GM18868 (cell line): ENCODE data around the gene TMEM156.
"Not testable (repeated sequence)": the region's sequence is repeated elsewhere in the genome, so short reads cannot be mapped to it uniquely, and the experiment has no call there.

ENCODE experiments used
- ATAC-seq: cut with Tn5 transposase; IDR thresholded peaks from one replicate; pipeline ENCODE4 v1.9.1; 2021; ENCODE audit warnings: mild to moderate bottlenecking, moderate library complexity; ENCODE audit not compliant: unreplicated experiment

TMEM156 gene

GRCh38 chr4:39044364-39044955 is 12.3 kb upstream of the TMEM156 start:
- ATAC-seq: peak; percentile 77

- ATAC-seq: no peak
These were observed 11.7 kb upstream of the TMEM156 start for GRCh38 chr4:39043861-39044363.

- ATAC-seq: no peak
These were observed 11.1 kb upstream of the TMEM156 start for GRCh38 chr4:39043058-39043860.

GRCh38 chr4:39042366-39042765 is 10.2 kb upstream of the TMEM156 start:
- no peak for ATAC-seq

GRCh38 chr4:39039108-39039507 is 6.9 kb upstream of the TMEM156 start:
- ATAC-seq: no peak

- no peak for ATAC-seq
These were observed 5.7 kb upstream of the TMEM156 start for GRCh38 chr4:39037941-39038340.

GRCh38 chr4:39037491-39037825 is 5.2 kb upstream of the TMEM156 start:
- no peak for ATAC-seq

- ATAC-seq: no peak
These were observed 4.0 kb upstream of the TMEM156 start for GRCh38 chr4:39036172-39036571.

GRCh38 chr4:39031590-39032020 is 604 bp downstream of the TMEM156 start:
- not testable (repeated sequence) for ATAC-seq

GRCh38 chr4:39030725-39031124 is 1.5 kb downstream of the TMEM156 start:
- no peak for ATAC-seq

GRCh38 chr4:39029752-39030694 is 2.2 kb downstream of the TMEM156 start:
- ATAC-seq: peak; percentile 32

- no peak for ATAC-seq
These were observed 6.1 kb downstream of the TMEM156 start for GRCh38 chr4:39026096-39026495.

- no peak for ATAC-seq
These were observed 6.6 kb downstream of the TMEM156 start for GRCh38 chr4:39025552-39026085.

GRCh38 chr4:39024311-39024865 is 7.8 kb downstream of the TMEM156 start:
- ATAC-seq: no peak

GRCh38 chr4:39023059-39023458 is 9.2 kb downstream of the TMEM156 start:
- ATAC-seq: no peak

GRCh38 chr4:39022241-39022640 is 10.0 kb downstream of the TMEM156 start:
- no peak for ATAC-seq

GRCh38 chr4:39021631-39022030 is 10.6 kb downstream of the TMEM156 start:
- no peak for ATAC-seq

GRCh38 chr4:39020130-39020529 is 12.1 kb downstream of the TMEM156 start:
- no peak for ATAC-seq

- ATAC-seq: no peak
These were observed 18.2 kb downstream of the TMEM156 start for GRCh38 chr4:39014028-39014427.

- ATAC-seq: no peak
These were observed 27.5 kb downstream of the TMEM156 start for GRCh38 chr4:39004758-39005157.

GRCh38 chr4:39002058-39002457 is 30.2 kb downstream of the TMEM156 start:
- ATAC-seq: not testable (repeated sequence)
